Measurements from ENCODE around the gene SUN5. TPM values are rescaled to one million over a fixed set of nuclear protein-coding genes. Genes with fewer than 3 reads are reported as not detected.
"Not testable (repeated sequence)": the region's sequence is repeated elsewhere in the genome, so short reads cannot be mapped to it uniquely, and the experiment has no call there.

The SUN5 gene
- total and polyA plus RNA-seq, 2 experiments from 2014 or later, result not detected

GRCh38 chr20:32957459-32957858 lies 46.8 kb downstream of the SUN5 start:
- Histone ChIP-seq H3K4me1 (ENCODE audit: insufficient read depth) (no peaks in the 10 kb centered on the region), H3K4me3 (no peak overlapping the region), H3K27ac (no peak overlapping the region), H3K36me3 (replicated peaks; ENCODE audit: insufficient read depth, low read depth) (no peaks in the 10 kb centered on the region), H4K20me1 (ENCODE audit: insufficient read depth, poor library complexity, severe bottlenecking) (no peaks in the 10 kb centered on the region), H2AFZ (no peak overlapping the region), H3K79me2 (no peaks in the 10 kb centered on the region), H3K9me2 (replicated peaks; ENCODE audit: insufficient read depth) (no peaks in the 10 kb centered on the region), H3K4me2 (no peak overlapping the region), H3K9me3 (ENCODE audit: low read depth) (peaks cover 15% of the 10 kb centered on the region), H3K27me3 (peaks cover 3% of the 10 kb centered on the region)
- DNase-seq (ENCODE audit: low spot score), result no peak
- TF ChIP-seq EZH2phosphoT487 (IDR thresholded peaks at IDR 0.05; ENCODE audit: low read depth, severe bottlenecking, unreplicated experiment), result no peak
- TF ChIP-seq CTCF (IDR thresholded peaks at IDR 0.05; ENCODE audit: poor library complexity), result no peak
- TF ChIP-seq EZH2 (IDR thresholded peaks at IDR 0.05; ENCODE audit: borderline replicate concordance), result no peak
- 91% methylated on average over 5 of the region's 5 CpGs for WGBS (ENCODE audit: low lambda C conversion rate, missing lambda C conversion rate)

GRCh38 chr20:32950539-32950938 lies 53.7 kb downstream of the SUN5 start:
- H3K9me2 ChIP-seq (replicated peaks; ENCODE audit: insufficient read depth); H3K4me1 ChIP-seq (ENCODE audit: insufficient read depth); H3K4me2 ChIP-seq; H2AFZ ChIP-seq; H3K4me3 ChIP-seq; H4K20me1 ChIP-seq (ENCODE audit: insufficient read depth, poor library complexity, severe bottlenecking); DNase-seq (ENCODE audit: low spot score); H3K9me3 ChIP-seq (ENCODE audit: low read depth); H3K27ac ChIP-seq; H3K79me2 ChIP-seq; H3K36me3 ChIP-seq (replicated peaks; ENCODE audit: insufficient read depth, low read depth): not testable (repeated sequence)
- 15% methylated on average over 4 of the region's 4 CpGs for WGBS (ENCODE audit: low lambda C conversion rate, missing lambda C conversion rate)
- peaks cover 22% of the 10 kb centered on the region for H3K27me3 ChIP-seq

GRCh38 chr20:32946629-32947028 lies 57.6 kb downstream of the SUN5 start:
- no peaks in the 10 kb centered on the region for H3K4me1 ChIP-seq (ENCODE audit: insufficient read depth)
- H3K4me2 ChIP-seq, result no peak overlapping the region
- no peak overlapping the region for H3K4me3 ChIP-seq
- H3K79me2 ChIP-seq, result no peaks in the 10 kb centered on the region
- H3K9me2 ChIP-seq (replicated peaks; ENCODE audit: insufficient read depth), result no peaks in the 10 kb centered on the region
- H3K36me3 ChIP-seq (replicated peaks; ENCODE audit: insufficient read depth, low read depth), result no peaks in the 10 kb centered on the region
- H4K20me1 ChIP-seq (ENCODE audit: insufficient read depth, poor library complexity, severe bottlenecking), result no peaks in the 10 kb centered on the region
- WGBS (ENCODE audit: low lambda C conversion rate, missing lambda C conversion rate), result 95% methylated on average over 1 of the region's 1 CpG
- H2AFZ ChIP-seq, result no peak overlapping the region
- no peak overlapping the region for H3K27ac ChIP-seq
- DNase-seq (ENCODE audit: low spot score), result no peak
- H3K9me3 ChIP-seq (ENCODE audit: low read depth), result no peaks in the 10 kb centered on the region
- TF ChIP-seq EZH2 (IDR thresholded peaks at IDR 0.05; ENCODE audit: borderline replicate concordance), result no peak
- no peak for TF ChIP-seq EZH2phosphoT487 (IDR thresholded peaks at IDR 0.05; ENCODE audit: low read depth, severe bottlenecking, unreplicated experiment)
- no peak for TF ChIP-seq CTCF (IDR thresholded peaks at IDR 0.05; ENCODE audit: poor library complexity)
- H3K27me3 ChIP-seq, result peaks cover 16% of the 10 kb centered on the region

GRCh38 chr20:32945710-32946221 lies 58.5 kb downstream of the SUN5 start:
- Histone ChIP-seq H3K4me3 (no peak overlapping the region), H4K20me1 (ENCODE audit: insufficient read depth, poor library complexity, severe bottlenecking) (no peaks in the 10 kb centered on the region), H3K27ac (no peak overlapping the region), H3K27me3 (peaks cover 7% of the 10 kb centered on the region), H3K36me3 (replicated peaks; ENCODE audit: insufficient read depth, low read depth) (no peaks in the 10 kb centered on the region), H3K9me2 (replicated peaks; ENCODE audit: insufficient read depth) (no peaks in the 10 kb centered on the region), H3K4me1 (ENCODE audit: insufficient read depth) (no peaks in the 10 kb centered on the region), H3K4me2 (no peak overlapping the region), H2AFZ (no peak overlapping the region), H3K9me3 (ENCODE audit: low read depth) (no peaks in the 10 kb centered on the region), H3K79me2 (no peaks in the 10 kb centered on the region)
- WGBS (ENCODE audit: low lambda C conversion rate, missing lambda C conversion rate), result 44% methylated on average over 4 of the region's 4 CpGs
- no peak for DNase-seq (ENCODE audit: low spot score)
- TF ChIP-seq EZH2phosphoT487 (IDR thresholded peaks at IDR 0.05; ENCODE audit: low read depth, severe bottlenecking, unreplicated experiment) (no peak), CTCF (IDR thresholded peaks at IDR 0.05; ENCODE audit: poor library complexity) (peak; percentile 51), EZH2 (IDR thresholded peaks at IDR 0.05; ENCODE audit: borderline replicate concordance) (no peak)

Data from hepatocyte (in vitro differentiated cells).